Glomerular visceral epithelial cell (primary cell): ENCODE results near the gene MSRB3.
"Not testable (repeated sequence)": the region's sequence is repeated elsewhere in the genome, so short reads cannot be mapped to it uniquely, and the experiment has no call there.

Experiments used
- DNase-seq: peaks from one replicate; pipeline ENCODE4 v3.0.0-alpha.2; 2016; ENCODE audit errors: extremely low spot score

MSRB3 gene

GRCh38 chr12:65287426-65287825, 8.9 kb downstream of the MSRB3 start:
- no peak for DNase-seq

- no peak for DNase-seq
Measured at GRCh38 chr12:65292241-65292640, 13.8 kb downstream of the MSRB3 start.

- DNase-seq, result no peak
Measured at GRCh38 chr12:65293735-65294134, 15.3 kb downstream of the MSRB3 start.

GRCh38 chr12:65294641-65295262, 16.3 kb downstream of the MSRB3 start:
- peak; percentile 33 for DNase-seq

- no peak for DNase-seq
Measured at GRCh38 chr12:65296508-65297265, 18.2 kb downstream of the MSRB3 start.

GRCh38 chr12:65300097-65300496, 21.6 kb downstream of the MSRB3 start:
- no peak for DNase-seq

- peak; percentile 13 for DNase-seq
Measured at GRCh38 chr12:65300679-65301349, 22.3 kb downstream of the MSRB3 start.

- DNase-seq, result no peak
Measured at GRCh38 chr12:65302891-65303290, 24.4 kb downstream of the MSRB3 start.

- DNase-seq, result no peak
Measured at GRCh38 chr12:65305346-65305950, 27.0 kb downstream of the MSRB3 start.

GRCh38 chr12:65306366-65307168, 28.1 kb downstream of the MSRB3 start:
- peak; percentile 66 for DNase-seq

GRCh38 chr12:65307169-65307501, 28.7 kb downstream of the MSRB3 start:
- no peak for DNase-seq

GRCh38 chr12:65308006-65308405, 29.5 kb downstream of the MSRB3 start:
- no peak for DNase-seq

GRCh38 chr12:65308601-65309071, 30.2 kb downstream of the MSRB3 start:
- DNase-seq, result no peak

GRCh38 chr12:65311260-65311659, 32.8 kb downstream of the MSRB3 start:
- DNase-seq, result no peak

- peak; percentile 17 for DNase-seq
Measured at GRCh38 chr12:65313719-65314317, 35.3 kb downstream of the MSRB3 start.

- not testable (repeated sequence) for DNase-seq
Measured at GRCh38 chr12:65315238-65315637, 36.8 kb downstream of the MSRB3 start.

GRCh38 chr12:65318186-65318685, 39.8 kb downstream of the MSRB3 start:
- DNase-seq, result no peak

GRCh38 chr12:65319688-65320200, 41.3 kb downstream of the MSRB3 start:
- DNase-seq, result no peak

GRCh38 chr12:65323070-65323469, 44.6 kb downstream of the MSRB3 start:
- DNase-seq, result no peak

GRCh38 chr12:65324056-65324455, 45.6 kb downstream of the MSRB3 start:
- no peak for DNase-seq

GRCh38 chr12:65324551-65324950, 46.1 kb downstream of the MSRB3 start:
- DNase-seq, result no peak
